CD4-positive, alpha-beta memory T cell (primary cell): ENCODE measurements around the gene RBM4. TPM values are rescaled to one million over a fixed set of nuclear protein-coding genes. Genes with fewer than 3 reads are reported as not detected.
"Not testable (repeated sequence)": the region's sequence is repeated elsewhere in the genome, so short reads cannot be mapped to it uniquely, and the experiment has no call there.

Source experiments
- CTCF ChIA-PET: fragments of 350-600 bp; sonication (Branson Sonifier 250); formaldehyde crosslinking; loops from one replicate; lab custom pipeline; 2021; ENCODE audit warnings: inconsistent platforms; ENCODE audit not compliant: partially characterized antibody; lab: Charles Lee
- POLR2A ChIA-PET: fragments of 350-600 bp; sonication (Branson Sonifier 250); formaldehyde crosslinking; loops from one replicate; lab custom pipeline; 2021; ENCODE audit not compliant: partially characterized antibody; lab: Charles Lee
- DNase-seq, 5 donors: peaks; one replicate each; pipeline versions ENCODE4 v3.0.0 to v3.0.0-alpha.2; 2020 to 2022; ENCODE audit warnings: mixed read lengths in 1 of 5
- H3K27ac ChIP-seq: one replicate; pipeline ENCODE4 v1.7.0; 2013; ENCODE audit warnings: low read depth, low read length
- H3K27me3 ChIP-seq: 2 replicates; pipeline ENCODE4 v1.7.0; 2013; ENCODE audit warnings: mild to moderate bottlenecking, low read length, moderate library complexity; ENCODE audit not compliant: insufficient read depth
- H3K36me3 ChIP-seq: 2 replicates; pipeline ENCODE4 v1.7.0; 2013; ENCODE audit warnings: mild to moderate bottlenecking, low read length, moderate library complexity; ENCODE audit not compliant: insufficient read depth
- H3K4me1 ChIP-seq: 2 replicates; pipeline ENCODE4 v1.7.0; 2013; ENCODE audit warnings: mild to moderate bottlenecking, low read length, moderate library complexity; ENCODE audit not compliant: insufficient read depth
- H3K4me3 ChIP-seq, 2 donors: one replicate each; pipeline ENCODE4 v1.7.0; 2013; ENCODE audit warnings: low read length in 2 of 2, mild to moderate bottlenecking in 1 of 2
- H3K9me3 ChIP-seq, 2 donors: one replicate each; pipeline ENCODE4 v1.7.0; 2013; ENCODE audit warnings: low read length in 2 of 2, control low read depth in 1 of 2; ENCODE audit not compliant: control insufficient read depth in 1 of 2
- H3K27ac Mint-ChIP-seq, 7 donors: one replicate each; pipeline ENCODE4 v1.8.0; 2020 to 2021; ENCODE audit warnings: mixed read lengths in 7 of 7, mild to moderate bottlenecking in 6 of 7, inconsistent platforms in 3 of 7, moderate library complexity in 3 of 7
- H3K27me3 Mint-ChIP-seq, 2 donors: one replicate each; pipeline ENCODE4 v1.8.0; 2020 to 2021; ENCODE audit warnings: mixed read lengths in 2 of 2
- H3K36me3 Mint-ChIP-seq, 2 donors: one replicate each; pipeline ENCODE4 v1.8.0; 2020 to 2021; ENCODE audit warnings: mixed read lengths in 2 of 2, inconsistent platforms in 1 of 2, mild to moderate bottlenecking in 1 of 2
- H3K4me1 Mint-ChIP-seq, 4 donors: one replicate each; pipeline ENCODE4 v1.8.0; 2020 to 2021; ENCODE audit warnings: mixed read lengths in 4 of 4, mild to moderate bottlenecking in 1 of 4
- H3K4me3 Mint-ChIP-seq, 8 donors: one replicate each; pipeline ENCODE4 v1.8.0; 2020 to 2021; ENCODE audit warnings: mixed read lengths in 8 of 8, mild to moderate bottlenecking in 7 of 8, moderate library complexity in 6 of 8, inconsistent platforms in 3 of 8
- H3K9me3 Mint-ChIP-seq, 8 donors: one replicate each; pipeline ENCODE4 v1.8.0; 2020 to 2021; ENCODE audit warnings: mixed read lengths in 8 of 8, mild to moderate bottlenecking in 5 of 8, inconsistent platforms in 3 of 8, moderate library complexity in 1 of 8
- intact Hi-C: fragments of 100-400 bp; cut with micrococcal nuclease; formaldehyde crosslinking; loops from one replicate; pipeline ENCODE4 v1.15.1; 2023
- polyA plus RNA-seq, 2 donors: library from polyadenylated mRNA; unstranded; fragments of 300-500 nt; fragmentation: Illumina TruSeq; gene quantifications; one replicate each; pipeline ENCODE4 v1.2.3, GENCODE V29; 2021
- total RNA-seq, 2 experiments: library from RNA; stranded (reverse); gene quantifications; one replicate each; pipeline ENCODE4 v1.2.3, GENCODE V29; 2021

RBM4 gene
- total RNA-seq (100 to 1,000 TPM; 183 to 189 TPM), polyA plus RNA-seq (100 to 1,000 TPM; 213 to 231 TPM)

GRCh38 chr11:66638177-66639065 lies at the start of gene RBM4:
RBM4 (plus strand) TSS chr11:66638703; CDS start chr11:66639712, 1,009 bp downstream.
- Histone ChIP-seq H3K27ac (peak within 1 kb of the TSS; percentile 88), H3K27me3 (no peaks in the 10 kb centered on the region), H3K9me3 (no peaks in the 10 kb centered on the region), H3K4me3 (peak within 1 kb of the TSS; percentile 63 to 96), H3K4me1 (peaks cover 49% of the 10 kb centered on the region), H3K36me3 (peaks cover 34% of the 10 kb centered on the region)
- ChIA-PET POLR2A (interaction anchor here (0.7 to 16.9 kb wide), 33 partner anchors 8 to 481 kb away, joined by 3 to 442 read pairs (median 5); partner anchors contain the start of genes ACTN3, CCDC87, CCS and CD248), CTCF (interaction anchor here (0.6 to 3.7 kb wide), 13 partner anchors 11 to 95 kb away, joined by 3 to 35 read pairs (median 7); partner anchors contain the start of genes CCDC87, CCS, RBM14 and RBM4B)
- Mint-ChIP-seq H3K4me3 (peak within 1 kb of the TSS; percentile 97 to 99 (median 98)), H3K36me3 (peaks cover 41 to 70% of the 10 kb centered on the region in 2 donors), H3K9me3 (peaks cover 0 to 12% (median 0%) of the 10 kb centered on the region in 8 donors), H3K27ac (peak within 1 kb of the TSS; percentile 94 to 99 (median 99)), H3K27me3 (no peaks in the 10 kb centered on the region), H3K4me1 (peaks cover 48 to 81% (median 59%) of the 10 kb centered on the region in 4 donors)
- intact Hi-C loops, result loop anchor here (1.0 kb wide), 3 partner anchors 22 to 45 kb away; partner anchors contain the start of genes CCDC87, CCS, RBM14 and RBM4B
- DNase-seq, result peak; percentile 95 to 99 (median 98)

DNA sequence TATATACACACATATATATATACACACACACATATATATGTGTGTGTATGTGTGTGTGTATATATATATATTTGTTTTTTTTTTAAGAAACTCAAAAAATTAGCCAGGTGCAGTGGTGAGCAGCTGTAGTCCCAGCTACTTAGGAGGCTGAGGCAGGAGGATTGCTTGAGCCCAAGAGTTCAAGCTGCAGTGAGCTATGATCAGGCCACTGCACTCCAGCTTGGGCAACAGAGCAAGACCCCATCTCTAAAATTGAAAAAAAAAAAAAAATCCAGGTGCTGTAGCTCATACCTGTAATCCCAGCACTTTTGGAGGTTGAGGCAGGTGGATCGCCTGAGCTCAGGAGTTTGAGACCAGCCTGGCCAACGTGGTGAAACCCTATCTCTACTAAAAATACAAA lies 49.2 kb upstream of the RBM4 start:
- POLR2A ChIA-PET, result interaction anchor here (0.9 kb wide), 1 partner anchor 34 kb away, joined by 4 read pairs; no protein-coding TSS in a partner anchor

GRCh38 chr11:66589996-66590675 lies 48.4 kb upstream of the RBM4 start:
- Histone ChIP-seq H3K36me3 (no peaks in the 10 kb centered on the region), H3K27me3 (no peaks in the 10 kb centered on the region), H3K27ac (no peak overlapping the region), H3K4me3 (no peak overlapping the region), H3K9me3 (no peaks in the 10 kb centered on the region), H3K4me1 (peaks cover 24% of the 10 kb centered on the region)
- ChIA-PET POLR2A (interaction anchor here (0.8 to 4.6 kb wide), 5 partner anchors 10 to 123 kb away, joined by 3 to 41 read pairs (median 4); partner anchors contain the start of genes PELI3, RBM14 and RBM4), CTCF (interaction anchor here (1.2 to 6.9 kb wide), 4 partner anchors 11 to 88 kb away, joined by 4 to 54 read pairs (median 27); partner anchors contain the start of gene RBM4B)
- intact Hi-C loops, result no loop called here
- DNase-seq, result no peak
- Mint-ChIP-seq H3K9me3 (no peaks in the 10 kb centered on the region), H3K27ac (peak overlapping the region in 3 of 7 donors; percentile 42 to 82 (median 48)), H3K4me1 (peaks cover 14 to 31% (median 20%) of the 10 kb centered on the region in 4 donors), H3K27me3 (no peaks in the 10 kb centered on the region), H3K4me3 (peak overlapping the region in 2 of 8 donors; percentile 15 to 29), H3K36me3 (peaks cover 0 to 5% of the 10 kb centered on the region in 2 donors)

More for the DNA sequence above, 49.2 kb upstream of the RBM4 start:
- H3K4me3 ChIP-seq, DNase-seq, H3K9me3 ChIP-seq, H3K9me3 Mint-ChIP-seq, H3K27me3 Mint-ChIP-seq, H3K27me3 ChIP-seq, H3K27ac ChIP-seq, H3K36me3 Mint-ChIP-seq, H3K27ac Mint-ChIP-seq, H3K36me3 ChIP-seq, H3K4me3 Mint-ChIP-seq, intact Hi-C loops: not testable (repeated sequence)
- peaks cover 9 to 23% (median 14%) of the 10 kb centered on the region in 4 donors for H3K4me1 Mint-ChIP-seq
- CTCF ChIA-PET, result interaction anchor here (1.4 to 5.9 kb wide), 2 partner anchors 10 to 89 kb away, joined by 9 to 54 read pairs; partner anchors contain the start of gene RBM4B
- peaks cover 17% of the 10 kb centered on the region for H3K4me1 ChIP-seq

- peaks cover 0 to 5% of the 10 kb centered on the region in 2 donors for H3K36me3 Mint-ChIP-seq
- peaks cover 35% of the 10 kb centered on the region for H3K4me1 ChIP-seq
- peak overlapping the region in 3 of 7 donors; percentile 22 to 53 (median 31) for H3K27ac Mint-ChIP-seq
- no peaks in the 10 kb centered on the region for H3K9me3 ChIP-seq
- DNase-seq, result no peak
- POLR2A ChIA-PET, result interaction anchor here (0.8 to 6.1 kb wide), 5 partner anchors 9 to 124 kb away, joined by 3 to 69 read pairs (median 7); partner anchors contain the start of genes PELI3, RBM14 and RBM4
- no peaks in the 10 kb centered on the region for H3K36me3 ChIP-seq
- no peak overlapping the region for H3K27ac ChIP-seq
- H3K27me3 ChIP-seq, result no peaks in the 10 kb centered on the region
- peaks cover 16 to 41% (median 25%) of the 10 kb centered on the region in 4 donors for H3K4me1 Mint-ChIP-seq
- peak overlapping the region in 3 of 8 donors; percentile 17 to 100 (median 99) for H3K4me3 Mint-ChIP-seq
- H3K4me3 ChIP-seq, result no peak overlapping the region
- no peaks in the 10 kb centered on the region for H3K9me3 Mint-ChIP-seq
- intact Hi-C loops, result no loop called here
- CTCF ChIA-PET, result interaction anchor here (0.9 to 6.9 kb wide), 8 partner anchors 12 to 87 kb away, joined by 3 to 54 read pairs (median 5); partner anchors contain the start of genes RBM4 and RBM4B
- H3K27me3 Mint-ChIP-seq, result no peaks in the 10 kb centered on the region
These were observed 47.3 kb upstream of the RBM4 start for GRCh38 chr11:66591175-66591574.

DNA sequence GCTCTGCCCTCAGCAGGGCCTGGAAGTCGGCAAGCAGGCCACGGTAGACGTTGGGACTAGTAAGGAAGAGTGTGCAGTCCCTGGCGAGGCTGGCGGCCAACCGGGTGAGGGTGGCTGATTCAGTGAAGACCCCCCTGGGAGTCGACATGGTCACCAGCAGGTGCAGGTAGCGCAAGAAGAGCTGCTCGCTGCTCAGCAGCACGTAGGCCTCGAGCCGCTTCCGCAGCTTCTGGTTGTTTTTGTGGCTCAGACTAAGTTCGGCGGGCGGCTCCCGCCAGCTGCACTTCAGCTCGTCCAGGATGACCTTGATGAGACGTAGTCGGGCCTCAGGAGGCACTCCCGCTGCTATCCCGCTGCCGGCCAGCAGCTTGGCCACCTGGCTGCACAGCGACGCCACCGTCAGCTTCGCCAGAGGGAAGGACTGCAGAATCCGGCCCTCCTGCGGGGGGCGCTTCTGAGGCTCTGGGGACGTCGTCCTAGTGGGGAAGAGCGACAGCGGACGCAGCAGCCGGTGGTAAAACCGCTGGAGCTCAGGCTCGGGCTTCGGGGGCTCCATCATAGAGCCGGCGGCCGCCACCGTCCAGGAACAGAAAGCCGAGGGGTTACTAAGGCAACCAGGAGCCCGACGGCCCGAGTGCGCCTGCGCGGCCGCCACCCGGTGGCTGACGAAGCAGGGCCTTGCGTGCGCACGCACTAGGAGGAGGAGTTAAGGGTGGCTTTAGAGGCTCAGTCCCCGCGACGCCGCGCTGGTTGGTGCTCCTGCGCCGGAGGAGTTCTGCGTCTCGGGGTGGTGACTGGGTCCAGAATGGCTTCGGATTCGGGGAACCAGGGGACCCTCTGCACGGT lies 45.8 kb upstream of the RBM4 start, which contains the start of the genes CCDC87 and CCS:
Gene CCDC87, minus strand, starts transcription at position 607 of the 846 bp plus-strand sequence. Its CDS starts 48 bp downstream, at position 559.
Gene CCS, plus strand, starts transcription at position 729 of the 846 bp plus-strand sequence. Its CDS starts 77 bp downstream, at position 806.
- Histone ChIP-seq H3K27ac (peak within 1 kb of the TSS; percentile 88), H3K36me3 (no peaks in the 10 kb centered on the region), H3K4me1 (peaks cover 35% of the 10 kb centered on the region), H3K9me3 (no peaks in the 10 kb centered on the region), H3K27me3 (no peaks in the 10 kb centered on the region), H3K4me3 (peak within 1 kb of the TSS; percentile 71 to 98)
- H3K36me3 Mint-ChIP-seq, result peaks cover 0 to 5% of the 10 kb centered on the region in 2 donors
- ChIA-PET CTCF (interaction anchor here (0.8 to 6.9 kb wide), 11 partner anchors 9 to 85 kb away, joined by 3 to 54 read pairs (median 5); partner anchors contain the start of genes RBM14, RBM4 and RBM4B), POLR2A (interaction anchor here (1.0 to 6.1 kb wide), 10 partner anchors 12 to 154 kb away, joined by 3 to 69 read pairs (median 4); partner anchors contain the start of genes DPP3, MRPL11, RBM14 and RBM4)
- peaks cover 16 to 42% (median 27%) of the 10 kb centered on the region in 4 donors for H3K4me1 Mint-ChIP-seq
- DNase-seq, result peak; percentile 95 to 98 (median 97)
- H3K27ac Mint-ChIP-seq, result peak within 1 kb of the TSS; percentile 96 to 100 (median 100)
- peak within 1 kb of the TSS; percentile 98 to 100 (median 99) for H3K4me3 Mint-ChIP-seq
- no peaks in the 10 kb centered on the region for H3K27me3 Mint-ChIP-seq
- no peaks in the 10 kb centered on the region for H3K9me3 Mint-ChIP-seq
- intact Hi-C loops, result loop anchor here (1.0 to 2.0 kb wide), 5 partner anchors 24 to 250 kb away; partner anchors contain the start of genes ACTN3, RBM14, RBM4 and RBM4B
